HepG2 (cell line): Measurements from ENCODE around the gene TNFSF13. TPM values are rescaled to one million over a fixed set of nuclear protein-coding genes. Genes with fewer than 3 reads are reported as not detected.

ENCODE experiments used
- ATM ChIP-seq: fragments of 450-650 bp; IDR thresholded peaks from 2 replicates; pipeline ENCODE4 v1.7.1; 2017; ENCODE audit warnings: mild to moderate bottlenecking, borderline replicate concordance
- DRAP1 ChIP-seq: IDR thresholded peaks from 2 replicates; pipeline ENCODE4 v1.6.1; 2016; ENCODE audit warnings: missing genetic modification reagents, missing compliant biosample characterization
- FUBP1 ChIP-seq: sonication (generic); formaldehyde crosslinking; IDR thresholded peaks from 2 replicates; pipeline ENCODE4 v1.5.1; 2020; ENCODE audit warnings: missing genetic modification reagents, mild to moderate bottlenecking, borderline replicate concordance
- GFI1 ChIP-seq: sonication (generic); formaldehyde crosslinking; IDR thresholded peaks from 2 replicates; pipeline ENCODE4 v1.5.0; 2020; ENCODE audit warnings: missing genetic modification reagents, mild to moderate bottlenecking, borderline replicate concordance
- HNRNPUL1 ChIP-seq: fragments of 200-400 bp; formaldehyde crosslinking; IDR thresholded peaks from 2 replicates; pipeline ENCODE4 v1.6.1; 2017; ENCODE audit warnings: low read depth, mild to moderate bottlenecking, low read length, moderate library complexity
- PLRG1 ChIP-seq: fragments of 450-650 bp; conservative IDR thresholded peaks from 2 replicates; pipeline ENCODE4 v1.6.1; 2016
- POGZ ChIP-seq: sonication (generic); formaldehyde crosslinking; IDR thresholded peaks from 2 replicates; pipeline ENCODE4 v1.4.0; 2020; ENCODE audit warnings: mild to moderate bottlenecking, missing genetic modification reagents
- PPARG ChIP-seq: conservative IDR thresholded peaks from 2 replicates; pipeline ENCODE4 v1.6.1; 2016; ENCODE audit warnings: missing biosample characterization, missing genetic modification reagents
- SMARCC2 ChIP-seq: fragments of 450-650 bp; IDR thresholded peaks from 2 replicates; pipeline ENCODE4 v1.6.1; 2017; ENCODE audit warnings: antibody characterized with exemption, mild to moderate bottlenecking
- SP4 ChIP-seq: sonication (generic); formaldehyde crosslinking; IDR thresholded peaks from 2 replicates; pipeline ENCODE4 v1.8.1; 2023; ENCODE audit warnings: mild to moderate bottlenecking, missing genetic modification reagents
- TBP ChIP-seq: sonication (generic); formaldehyde crosslinking; IDR thresholded peaks from 2 replicates; pipeline ENCODE4 v1.5.0; 2020; ENCODE audit warnings: missing genetic modification reagents
- THRA ChIP-seq: sonication (generic); formaldehyde crosslinking; IDR thresholded peaks from 2 replicates; pipeline ENCODE4 v1.4.0; 2020; ENCODE audit warnings: missing genetic modification reagents, borderline replicate concordance
- ZBTB20 ChIP-seq: sonication (generic); formaldehyde crosslinking; IDR thresholded peaks from 2 replicates; pipeline ENCODE4 v1.8.1; 2023; ENCODE audit warnings: missing genetic modification reagents, low read depth, mild to moderate bottlenecking, borderline replicate concordance
- ZBTB38 ChIP-seq: sonication (generic); formaldehyde crosslinking; IDR thresholded peaks from 2 replicates; pipeline ENCODE4 v1.5.1; 2020; ENCODE audit warnings: mild to moderate bottlenecking, missing genetic modification reagents
- ZFP62 ChIP-seq: sonication (generic); formaldehyde crosslinking; IDR thresholded peaks from 2 replicates; pipeline ENCODE4 v1.4.0; 2020; ENCODE audit warnings: missing genetic modification reagents
- ZGPAT ChIP-seq: IDR thresholded peaks from 2 replicates; pipeline ENCODE4 v1.6.1; 2016; ENCODE audit warnings: mild to moderate bottlenecking
- ZMYM3 ChIP-seq: sonication (generic); formaldehyde crosslinking; IDR thresholded peaks from 2 replicates; pipeline ENCODE4 v1.5.1; 2020; ENCODE audit warnings: mild to moderate bottlenecking, missing genetic modification reagents
- ZNF138 ChIP-seq: sonication (generic); formaldehyde crosslinking; IDR thresholded peaks from 2 replicates; pipeline ENCODE4 v1.5.0; 2020; ENCODE audit warnings: mild to moderate bottlenecking, low read depth, missing genetic modification reagents
- ZNF207 ChIP-seq: fragments of 450-650 bp; IDR thresholded peaks from 2 replicates; pipeline ENCODE4 v1.6.1; 2016; ENCODE audit warnings: antibody characterized with exemption, borderline replicate concordance
- ZNF552 ChIP-seq: sonication (generic); formaldehyde crosslinking; IDR thresholded peaks from 2 replicates; pipeline ENCODE4 v1.9.0; 2022; ENCODE audit warnings: missing genetic modification reagents, mild to moderate bottlenecking, borderline replicate concordance
- ZNF652 ChIP-seq: IDR thresholded peaks from 2 replicates; pipeline ENCODE4 v1.6.1; 2016; ENCODE audit warnings: low read depth, borderline replicate concordance
- ZNF770 ChIP-seq: sonication (generic); formaldehyde crosslinking; IDR thresholded peaks from 2 replicates; pipeline ENCODE4 v1.5.0; 2020; ENCODE audit warnings: mild to moderate bottlenecking, missing genetic modification reagents
- polyA plus RNA-seq, 8 experiments: library from polyadenylated mRNA; depleted of rRNA in 3 of 8; stranded (reverse) in 7 of 8; unstranded in 1 of 8; fragments of >200 nt; fragmentation: Illumina TruSeq in 4 of 8; extraction: Trizol in 4 of 8; gene quantifications; 2 replicates each; pipeline versions ENCODE4 v1.2.1 to v1.2.3, GENCODE V29; 2011 to 2016; ENCODE audit warnings: low read depth in 4 of 8, missing spikeins in 1 of 8, mixed read lengths in 1 of 8; ENCODE audit not compliant: insufficient read depth in 1 of 8
- total RNA-seq, 5 experiments: library from RNA; depleted of rRNA; stranded (reverse); fragments of >200 nt; fragmentation: Illumina TruSeq; extraction: Trizol; gene quantifications; 2 replicates each; pipeline ENCODE4 v1.2.3, GENCODE V29; 2016; ENCODE audit warnings: low read depth in 1 of 5

TNFSF13 gene
- total and polyA plus RNA-seq, 2 of the 13 experiments (the other 11 are each of a cell fraction or from before 2014, with no cell fraction given), result 2.5 to 3.3 TPM

- TF ChIP-seq DRAP1 (CRISPR knock-in tag) (peak; percentile 33; the same call in 1 of the 2 replicates), ZNF652 (CRISPR knock-in tag) (no peak), PLRG1 (no peak), ZBTB38 (no peak), ZNF552 (no peak), PPARG (CRISPR knock-in tag) (0 out of 2 replicates have a peak, but pooled peaks have one; percentile 16), ZFP62 (CRISPR knock-in tag) (no peak), ZGPAT (CRISPR knock-in tag) (peak; percentile 41; the same call in 1 of the 2 replicates), POGZ (peak; percentile 25; the same call in 1 of the 2 replicates), TBP (no peak), ATM (no peak), ZNF138 (CRISPR knock-in tag) (no peak), THRA (no peak), SMARCC2 (no peak), ZBTB20 (CRISPR knock-in tag) (no peak), ZMYM3 (CRISPR knock-in tag) (no peak), ZNF770 (CRISPR knock-in tag) (0 out of 2 replicates have a peak, but pooled peaks have one; percentile 13), HNRNPUL1 (no peak), ZNF207 (no peak), SP4 (CRISPR knock-in tag) (peak; percentile 35; the same call in 1 of the 2 replicates), FUBP1 (CRISPR knock-in tag) (no peak), GFI1 (CRISPR knock-in tag) (no peak)
Measured at GRCh38 chr17:7557775-7558543, 591 bp upstream of the TNFSF13 start (continued).
